HG03135 (cell line): ENCODE data around the gene RNF31.

Experiments
- ATAC-seq: cut with Tn5 transposase; IDR thresholded peaks from one replicate; pipeline ENCODE4 v1.9.1; 2021; ENCODE audit warnings: mild to moderate bottlenecking, moderate library complexity; ENCODE audit not compliant: unreplicated experiment

RNF31 gene

DNA sequence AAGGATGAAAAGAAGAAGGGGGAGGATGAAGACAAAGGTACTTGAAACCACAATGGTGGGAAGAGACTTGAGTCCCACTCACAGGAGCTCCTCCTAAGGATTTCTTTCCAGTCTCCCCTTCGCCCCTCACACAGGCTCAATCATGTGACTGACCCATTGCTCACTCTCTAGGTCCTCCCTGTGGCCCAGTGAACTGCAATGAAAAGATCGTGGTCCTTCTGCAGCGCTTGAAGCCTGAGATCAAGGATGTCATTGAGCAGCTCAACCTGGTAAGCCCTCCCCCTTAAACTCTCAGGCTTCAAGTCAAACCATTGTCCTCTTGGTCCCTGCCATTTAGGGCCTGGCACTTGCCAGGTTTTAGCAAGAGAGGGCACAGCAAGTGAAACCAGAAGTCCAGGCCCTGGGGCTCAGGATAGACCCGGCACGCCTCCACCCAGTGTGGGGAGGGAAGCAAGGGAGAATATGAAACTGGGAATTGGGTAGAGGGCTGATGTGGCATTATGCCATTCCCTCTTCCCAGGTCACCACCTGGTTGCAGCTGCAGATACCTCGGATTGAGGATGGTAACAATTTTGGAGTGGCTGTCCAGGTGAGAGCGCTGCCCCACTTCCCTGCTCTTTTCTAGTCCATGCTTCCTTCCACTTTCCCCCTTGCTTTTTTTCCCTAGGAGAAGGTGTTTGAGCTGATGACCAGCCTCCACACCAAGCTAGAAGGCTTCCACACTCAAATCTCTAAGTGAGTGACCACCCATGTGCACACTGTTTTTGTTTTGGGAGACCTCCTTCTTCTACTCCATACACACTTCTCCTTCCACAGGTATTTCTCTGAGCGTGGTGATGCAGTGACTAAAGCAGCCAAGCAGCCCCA lies 9.5 kb upstream of the RNF31 start:
- no peak for ATAC-seq

DNA sequence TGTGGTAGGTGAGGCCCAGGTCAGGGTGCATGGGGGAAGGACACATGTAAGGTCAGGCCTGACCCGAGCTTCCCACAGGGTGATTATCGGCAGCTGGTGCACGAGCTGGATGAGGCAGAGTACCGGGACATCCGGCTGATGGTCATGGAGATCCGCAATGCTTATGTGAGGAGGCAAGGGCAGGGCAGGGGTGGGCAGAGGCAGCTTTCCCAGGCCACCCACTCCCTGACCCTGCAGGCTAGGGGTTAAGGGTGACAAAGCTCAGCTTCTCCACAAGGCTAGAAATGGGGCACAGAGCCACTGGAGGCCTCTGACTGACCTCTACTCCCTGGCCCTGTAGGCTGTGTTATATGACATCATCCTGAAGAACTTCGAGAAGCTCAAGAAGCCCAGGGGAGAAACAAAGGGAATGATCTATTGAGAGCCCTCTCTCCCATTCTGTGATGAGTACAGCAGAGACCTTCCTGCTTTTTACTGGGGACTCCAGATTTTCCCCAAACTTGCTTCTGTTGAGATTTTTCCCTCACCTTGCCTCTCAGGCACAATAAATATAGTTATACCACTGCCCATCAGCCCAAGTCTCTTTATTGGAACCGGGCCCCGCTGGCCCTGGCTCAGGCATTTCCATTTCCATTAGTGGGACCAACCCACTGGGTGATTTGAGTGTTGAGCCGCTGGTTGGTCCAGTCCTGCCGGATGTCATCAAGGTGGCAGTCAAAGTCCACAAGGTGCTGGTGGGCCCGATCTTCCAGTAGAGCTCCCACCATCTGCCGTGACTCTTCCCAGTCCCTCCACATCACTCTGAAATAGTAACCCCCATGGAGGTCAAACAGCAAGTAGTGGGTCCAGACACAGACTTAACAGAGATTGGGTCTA lies 8.7 kb upstream of the RNF31 start:
- ATAC-seq: no peak

GRCh38 chr14:24139272-24139934 lies 7.9 kb upstream of the RNF31 start:
- no peak for ATAC-seq

- peak; percentile 78 for ATAC-seq
These were observed 6.0 kb upstream of the RNF31 start, which contains the start of gene EMC9 for GRCh38 chr14:24141097-24141880. Gene EMC9 (minus strand): TSS chr14:24141591. CDS start chr14:24141304, 287 bp downstream.

- no peak for ATAC-seq
These were observed 3.8 kb upstream of the RNF31 start for GRCh38 chr14:24143511-24143910.

DNA sequence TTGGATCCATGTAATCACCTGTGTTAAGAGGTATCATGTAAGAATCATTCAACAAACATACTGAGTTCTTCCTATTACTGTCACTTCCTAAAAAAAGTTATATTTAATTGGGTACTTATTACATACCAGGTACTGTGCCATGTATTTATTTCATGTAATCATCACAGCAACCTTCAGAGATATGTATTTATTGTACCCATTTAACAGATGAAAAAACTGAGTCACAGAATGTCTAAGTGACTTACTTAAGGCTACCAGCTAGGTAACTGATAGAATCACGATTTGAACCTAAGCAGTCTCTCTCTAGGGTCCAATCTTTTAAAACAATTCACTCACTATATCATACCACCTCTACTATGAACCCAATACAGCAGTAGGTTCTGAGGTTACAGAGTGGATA lies 2.8 kb upstream of the RNF31 start:
- no peak for ATAC-seq

GRCh38 chr14:24145219-24145618 lies 2.1 kb upstream of the RNF31 start:
- no peak for ATAC-seq

- ATAC-seq: no peak
These were observed 1.4 kb upstream of the RNF31 start for GRCh38 chr14:24145690-24146452.

DNA sequence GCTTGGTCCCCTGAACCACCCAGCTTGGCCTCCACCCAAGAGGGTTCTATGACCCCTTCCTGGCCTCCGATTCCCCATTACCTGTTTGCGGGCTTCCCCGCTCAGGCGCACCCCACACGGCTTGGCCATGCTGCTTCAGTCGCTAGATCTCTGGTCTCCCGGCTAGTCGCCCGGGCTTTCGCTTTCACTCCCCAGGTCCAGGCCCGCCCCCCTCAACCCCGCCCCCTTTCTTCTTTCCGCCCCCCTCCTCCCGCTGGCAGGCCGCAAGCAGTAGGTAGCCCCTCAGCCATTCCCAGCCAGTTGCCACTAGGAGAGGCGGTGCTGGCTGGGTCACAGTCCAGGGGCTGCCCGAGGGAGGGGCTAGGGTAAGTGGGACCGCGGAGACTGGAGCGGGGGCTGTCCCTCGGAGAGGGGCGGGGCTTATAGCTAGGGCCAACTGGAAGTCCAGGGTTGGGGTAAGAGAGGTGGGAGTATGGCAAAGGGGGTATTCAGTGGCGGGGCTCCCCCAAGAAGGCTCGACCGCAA lies 783 bp upstream of the RNF31 start, which contains the start of gene PSME2:
Gene PSME2, minus strand, starts transcription at position 158 of the 525 bp plus-strand sequence. Its CDS starts 29 bp downstream, at position 129.
- ATAC-seq: peak; percentile 59

DNA sequence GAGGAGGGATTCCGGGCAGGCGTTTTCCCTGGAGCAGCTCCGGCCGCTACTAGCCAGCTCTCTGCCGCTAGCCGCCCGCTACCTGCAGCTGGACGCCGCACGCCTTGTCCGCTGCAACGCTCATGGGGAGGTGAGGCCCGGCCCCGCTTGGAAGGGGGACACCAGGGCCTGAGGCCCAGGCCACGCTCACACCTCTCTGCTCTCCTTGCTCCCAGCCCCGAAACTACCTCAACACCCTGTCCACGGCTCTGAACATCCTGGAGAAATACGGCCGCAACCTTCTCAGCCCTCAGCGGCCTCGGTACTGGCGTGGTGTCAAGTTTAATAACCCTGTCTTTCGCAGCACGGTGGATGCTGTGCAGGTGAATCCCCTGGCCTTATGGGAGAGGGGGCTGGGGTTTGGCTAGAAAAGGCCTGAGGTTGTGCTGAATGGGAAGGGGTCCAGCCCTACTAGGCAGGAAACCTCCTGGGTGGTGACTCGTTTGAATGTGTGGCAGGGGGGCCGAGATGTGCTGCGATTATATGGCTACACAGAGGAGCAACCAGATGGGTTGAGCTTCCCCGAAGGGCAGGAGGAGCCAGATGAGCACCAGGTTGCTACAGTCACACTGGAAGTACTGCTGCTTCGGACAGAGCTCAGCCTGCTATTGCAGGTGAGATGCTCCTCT lies 597 bp downstream of the RNF31 start:
- no peak for ATAC-seq

- no peak for ATAC-seq
These were observed 2.1 kb downstream of the RNF31 start for GRCh38 chr14:24149302-24149969.

DNA sequence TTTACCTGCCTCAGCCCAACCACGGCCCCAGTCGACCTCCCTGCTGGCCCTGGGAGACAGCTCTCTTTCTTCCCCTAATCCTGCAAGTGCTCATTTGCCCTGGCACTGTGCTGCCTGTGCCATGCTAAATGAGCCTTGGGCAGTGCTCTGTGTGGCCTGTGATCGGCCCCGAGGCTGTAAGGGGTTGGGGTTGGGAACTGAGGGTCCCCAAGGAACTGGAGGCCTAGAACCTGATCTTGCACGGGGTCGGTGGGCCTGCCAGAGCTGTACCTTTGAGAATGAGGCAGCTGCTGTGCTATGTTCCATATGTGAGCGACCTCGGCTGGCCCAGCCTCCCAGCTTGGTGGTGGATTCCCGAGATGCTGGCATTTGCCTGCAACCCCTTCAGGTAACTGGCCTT lies 2.8 kb downstream of the RNF31 start:
- no peak for ATAC-seq

DNA sequence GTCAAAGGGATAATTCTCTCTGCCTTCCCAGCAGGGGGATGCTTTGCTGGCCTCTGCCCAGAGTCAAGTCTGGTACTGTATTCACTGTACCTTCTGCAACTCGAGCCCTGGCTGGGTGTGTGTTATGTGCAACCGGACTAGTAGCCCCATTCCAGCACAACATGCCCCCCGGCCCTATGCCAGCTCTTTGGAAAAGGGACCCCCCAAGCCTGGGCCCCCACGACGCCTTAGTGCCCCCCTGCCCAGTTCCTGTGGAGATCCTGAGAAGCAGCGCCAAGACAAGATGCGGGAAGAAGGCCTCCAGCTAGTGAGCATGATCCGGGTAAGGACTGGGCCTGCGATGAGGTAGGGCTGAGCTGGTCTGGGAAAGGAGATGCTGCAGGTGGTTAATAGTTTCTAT lies 3.3 kb downstream of the RNF31 start:
- no peak for ATAC-seq

GRCh38 chr14:24150993-24151392 lies 3.7 kb downstream of the RNF31 start:
- ATAC-seq: no peak

GRCh38 chr14:24151404-24152080 lies 4.2 kb downstream of the RNF31 start:
- no peak for ATAC-seq

- ATAC-seq: no peak
These were observed 7.8 kb downstream of the RNF31 start for GRCh38 chr14:24155100-24155499.

- ATAC-seq: no peak
These were observed 9.5 kb downstream of the RNF31 start for GRCh38 chr14:24156840-24157239.

GRCh38 chr14:24157331-24157730 lies 10.0 kb downstream of the RNF31 start:
- no peak for ATAC-seq
